Fibroblast of mammary gland (primary cell): ENCODE data around the gene SNTG2.

ENCODE experiments used
- DNase-seq: peaks from one replicate; pipeline ENCODE4 v3.0.0-alpha.2; 2010; ENCODE audit warnings: low read depth
- H3K4me3 ChIP-seq: 2 replicates; pipeline ENCODE4 v1.5.1; 2011; ENCODE audit warnings: low read depth, mild to moderate bottlenecking, low read length, moderate library complexity; ENCODE audit not compliant: control insufficient read depth
- CTCF ChIP-seq: conservative IDR thresholded peaks from 2 replicates; pipeline ENCODE4 v1.5.1; 2011; ENCODE audit warnings: low read depth, low read length, inconsistent platforms; ENCODE audit not compliant: control insufficient read depth, insufficient read depth

Gene SNTG2

GRCh38 chr2:1324884-1325283, 374.2 kb downstream of the SNTG2 start:
- DNase-seq: no peak
- TF ChIP-seq CTCF: no peak
- no peak overlapping the region for H3K4me3 ChIP-seq

- H3K4me3 ChIP-seq: no peak overlapping the region
- TF ChIP-seq CTCF: no peak
- no peak for DNase-seq
These were observed 378.0 kb downstream of the SNTG2 start for GRCh38 chr2:1328684-1329083.

GRCh38 chr2:1339388-1340140, 388.9 kb downstream of the SNTG2 start:
- no peak overlapping the region for H3K4me3 ChIP-seq
- TF ChIP-seq CTCF: no peak
- no peak for DNase-seq

GRCh38 chr2:1340141-1340512, 389.5 kb downstream of the SNTG2 start:
- TF ChIP-seq CTCF: no peak
- no peak for DNase-seq
- H3K4me3 ChIP-seq: no peak overlapping the region

- no peak for TF ChIP-seq CTCF
- H3K4me3 ChIP-seq: no peak overlapping the region
- DNase-seq: no peak
These were observed 390.9 kb downstream of the SNTG2 start for GRCh38 chr2:1341404-1342120.

GRCh38 chr2:1348789-1349188, 398.1 kb downstream of the SNTG2 start:
- no peak overlapping the region for H3K4me3 ChIP-seq
- no peak for DNase-seq

More at GRCh38 chr2:1348789-1349188, 398.1 kb downstream of the SNTG2 start:
- TF ChIP-seq CTCF: no peak
